Ecto neural progenitor cell (in vitro differentiated cells): ENCODE results near the gene NCAPH2.
"Not testable (repeated sequence)": the region's sequence is repeated elsewhere in the genome, so short reads cannot be mapped to it uniquely, and the experiment has no call there.

Experiments used
- DNase-seq: peaks from one replicate; pipeline ENCODE4 v3.0.0-alpha.2; 2018; ENCODE audit warnings: low spot score

Gene NCAPH2

GRCh38 chr22:50519151-50519550, 11.1 kb downstream of the NCAPH2 start:
- DNase-seq, result no peak

GRCh38 chr22:50520184-50520583, 12.2 kb downstream of the NCAPH2 start:
- DNase-seq, result not testable (repeated sequence)

- DNase-seq, result no peak
Observed at GRCh38 chr22:50520826-50521453, 12.9 kb downstream of the NCAPH2 start.

GRCh38 chr22:50521710-50522109, 13.7 kb downstream of the NCAPH2 start:
- no peak for DNase-seq

GRCh38 chr22:50522208-50522805, 14.3 kb downstream of the NCAPH2 start:
- no peak for DNase-seq

GRCh38 chr22:50522806-50523438, 14.9 kb downstream of the NCAPH2 start:
- no peak for DNase-seq

- DNase-seq, result no peak
Observed at GRCh38 chr22:50523458-50523805, 15.4 kb downstream of the NCAPH2 start.

- DNase-seq, result no peak
Observed at GRCh38 chr22:50523806-50524675, 16.0 kb downstream of the NCAPH2 start.

GRCh38 chr22:50524676-50525103, 16.7 kb downstream of the NCAPH2 start:
- DNase-seq, result no peak

- peak; percentile 99 for DNase-seq
Observed at GRCh38 chr22:50525104-50525857, 17.3 kb downstream of the NCAPH2 start, which contains the start of gene SCO2. SCO2 (minus strand) TSS chr22:50525598; CDS start chr22:50524411, 1,187 bp downstream.

- DNase-seq, result no peak
Observed at GRCh38 chr22:50525858-50526107, 17.8 kb downstream of the NCAPH2 start.

- peak; percentile 86 for DNase-seq
Observed at GRCh38 chr22:50526108-50526833, 18.2 kb downstream of the NCAPH2 start.

GRCh38 chr22:50526834-50527801, 19.1 kb downstream of the NCAPH2 start:
- no peak for DNase-seq

- no peak for DNase-seq
Observed at GRCh38 chr22:50527921-50528681, 20.1 kb downstream of the NCAPH2 start.

- no peak for DNase-seq
Observed at GRCh38 chr22:50528682-50529415, 20.8 kb downstream of the NCAPH2 start.

- no peak for DNase-seq
Observed at GRCh38 chr22:50529416-50529896, 21.4 kb downstream of the NCAPH2 start.

- no peak for DNase-seq
Observed at GRCh38 chr22:50529897-50530579, 22.0 kb downstream of the NCAPH2 start, which contains the start of gene TYMP. TYMP (minus strand) TSS chr22:50530012; CDS start chr22:50529709, 303 bp downstream.

GRCh38 chr22:50530580-50530876, 22.5 kb downstream of the NCAPH2 start:
- no peak for DNase-seq
